Measurements from ENCODE around the gene KSR1. TPM values are rescaled to one million over a fixed set of nuclear protein-coding genes. Genes with fewer than 3 reads are reported as not detected.
"Not testable (repeated sequence)": the region's sequence is repeated elsewhere in the genome, so short reads cannot be mapped to it uniquely, and the experiment has no call there.

KSR1 gene
- total and polyA plus RNA-seq, 2 donors (not counting 1 experiment from before 2014, with no cell fraction given), result 5.3 to 10.1 TPM

DNA sequence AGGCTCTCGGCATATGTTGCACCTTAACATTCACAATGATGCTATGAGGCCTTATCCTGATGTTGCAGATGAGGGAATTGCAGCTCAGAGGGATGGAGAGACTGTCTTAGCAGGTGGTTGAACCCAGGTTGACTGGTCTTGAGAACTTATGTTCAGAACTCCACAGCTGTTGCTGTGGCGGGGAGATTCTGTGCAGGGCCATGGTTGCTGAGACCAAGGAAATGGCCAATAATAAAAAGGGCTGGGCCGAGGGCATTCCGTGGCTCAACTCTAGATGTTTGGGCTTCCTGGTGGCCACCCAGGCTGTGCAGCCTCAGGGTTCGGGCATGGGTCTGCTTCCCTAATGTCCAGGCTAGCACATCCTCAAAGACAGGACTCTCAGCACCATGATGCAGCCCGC lies 5.9 kb downstream of the KSR1 start:
- no peak overlapping the region for H2AFZ ChIP-seq (ENCODE audit: low read length)
- no peak for DNase-seq (ENCODE audit: low read depth in 2 of 2)
- TF ChIP-seq, protein P1, sequence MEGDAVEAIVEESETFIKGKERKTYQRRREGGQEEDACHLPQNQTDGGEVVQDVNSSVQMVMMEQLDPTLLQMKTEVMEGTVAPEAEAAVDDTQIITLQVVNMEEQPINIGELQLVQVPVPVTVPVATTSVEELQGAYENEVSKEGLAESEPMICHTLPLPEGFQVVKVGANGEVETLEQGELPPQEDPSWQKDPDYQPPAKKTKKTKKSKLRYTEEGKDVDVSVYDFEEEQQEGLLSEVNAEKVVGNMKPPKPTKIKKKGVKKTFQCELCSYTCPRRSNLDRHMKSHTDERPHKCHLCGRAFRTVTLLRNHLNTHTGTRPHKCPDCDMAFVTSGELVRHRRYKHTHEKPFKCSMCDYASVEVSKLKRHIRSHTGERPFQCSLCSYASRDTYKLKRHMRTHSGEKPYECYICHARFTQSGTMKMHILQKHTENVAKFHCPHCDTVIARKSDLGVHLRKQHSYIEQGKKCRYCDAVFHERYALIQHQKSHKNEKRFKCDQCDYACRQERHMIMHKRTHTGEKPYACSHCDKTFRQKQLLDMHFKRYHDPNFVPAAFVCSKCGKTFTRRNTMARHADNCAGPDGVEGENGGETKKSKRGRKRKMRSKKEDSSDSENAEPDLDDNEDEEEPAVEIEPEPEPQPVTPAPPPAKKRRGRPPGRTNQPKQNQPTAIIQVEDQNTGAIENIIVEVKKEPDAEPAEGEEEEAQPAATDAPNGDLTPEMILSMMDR (conservative IDR thresholded peaks at IDR 0.05 in 1 of 2, IDR thresholded peaks at IDR 0.05 in 1 of 2; ENCODE audit: low read depth in 1 of 2, low read length in 2 of 2), result no peak
- no peak for TF ChIP-seq EZH2 (IDR thresholded peaks at IDR 0.05; ENCODE audit: low read length, missing control alignments)
- H3K27me3 ChIP-seq (ENCODE audit: control insufficient read depth, insufficient read depth, low read length), result no peaks in the 10 kb centered on the region
- no peak overlapping the region for H3K27ac ChIP-seq (ENCODE audit: insufficient read depth, low read length)
- no peak overlapping the region for H3K9ac ChIP-seq (ENCODE audit: insufficient read depth, low read length)
- H4K20me1 ChIP-seq (ENCODE audit: control insufficient read depth, extremely low read depth, insufficient read depth, low read length), result no peaks in the 10 kb centered on the region
- no peak overlapping the region for H3K4me3 ChIP-seq (replicated peaks in 1 of 4; ENCODE audit: control extremely low read depth in 1 of 4, insufficient read depth in 1 of 4, low read depth in 3 of 4, low read length in 4 of 4)
- no peaks in the 10 kb centered on the region for H3K79me2 ChIP-seq (ENCODE audit: control insufficient read depth, insufficient read depth, low read length)
- no peaks in the 10 kb centered on the region for H3K9me3 ChIP-seq (ENCODE audit: control insufficient read depth, insufficient read depth, low read depth, low read length)
- H3K36me3 ChIP-seq (ENCODE audit: control insufficient read depth, insufficient read depth, low read length), result no peaks in the 10 kb centered on the region
- peaks cover 3% of the 10 kb centered on the region for H3K4me1 ChIP-seq (ENCODE audit: control insufficient read depth, extremely low read depth, insufficient read depth, low read length)
- H3K4me2 ChIP-seq (ENCODE audit: extremely low read depth, insufficient read depth, low read length), result no peak overlapping the region

GRCh38 chr17:27462714-27463113 lies 6.5 kb downstream of the KSR1 start:
- H3K4me2 ChIP-seq (ENCODE audit: extremely low read depth, insufficient read depth, low read length), result no peak overlapping the region
- DNase-seq (ENCODE audit: low read depth in 2 of 2), result no peak
- H2AFZ ChIP-seq (ENCODE audit: low read length), result no peak overlapping the region
- no peak for TF ChIP-seq EZH2 (IDR thresholded peaks at IDR 0.05; ENCODE audit: low read length, missing control alignments)
- TF ChIP-seq, protein P1 (conservative IDR thresholded peaks at IDR 0.05 in 1 of 2, IDR thresholded peaks at IDR 0.05 in 1 of 2; ENCODE audit: low read depth in 1 of 2, low read length in 2 of 2), result no peak
- no peak overlapping the region for H3K27ac ChIP-seq (ENCODE audit: insufficient read depth, low read length)
- H4K20me1 ChIP-seq (ENCODE audit: control insufficient read depth, extremely low read depth, insufficient read depth, low read length), result no peaks in the 10 kb centered on the region
- H3K9me3 ChIP-seq (ENCODE audit: control insufficient read depth, insufficient read depth, low read depth, low read length), result no peaks in the 10 kb centered on the region
- H3K4me3 ChIP-seq (replicated peaks in 1 of 4; ENCODE audit: control extremely low read depth in 1 of 4, insufficient read depth in 1 of 4, low read depth in 3 of 4, low read length in 4 of 4), result no peak overlapping the region
- H3K27me3 ChIP-seq (ENCODE audit: control insufficient read depth, insufficient read depth, low read length), result no peaks in the 10 kb centered on the region
- no peaks in the 10 kb centered on the region for H3K36me3 ChIP-seq (ENCODE audit: control insufficient read depth, insufficient read depth, low read length)
- no peak overlapping the region for H3K9ac ChIP-seq (ENCODE audit: insufficient read depth, low read length)
- no peaks in the 10 kb centered on the region for H3K79me2 ChIP-seq (ENCODE audit: control insufficient read depth, insufficient read depth, low read length)
- peaks cover 3% of the 10 kb centered on the region for H3K4me1 ChIP-seq (ENCODE audit: control insufficient read depth, extremely low read depth, insufficient read depth, low read length)

GRCh38 chr17:27463235-27463677 lies 7.0 kb downstream of the KSR1 start:
- no peaks in the 10 kb centered on the region for H4K20me1 ChIP-seq (ENCODE audit: control insufficient read depth, extremely low read depth, insufficient read depth, low read length)

GRCh38 chr17:27464019-27464418 lies 7.8 kb downstream of the KSR1 start:
- not testable (repeated sequence) for H3K79me2 ChIP-seq (ENCODE audit: control insufficient read depth, insufficient read depth, low read length); H3K4me2 ChIP-seq (ENCODE audit: extremely low read depth, insufficient read depth, low read length); H4K20me1 ChIP-seq (ENCODE audit: control insufficient read depth, extremely low read depth, insufficient read depth, low read length)

More at GRCh38 chr17:27463235-27463677, 7.0 kb downstream of the KSR1 start:
- peaks cover 3% of the 10 kb centered on the region for H3K4me1 ChIP-seq (ENCODE audit: control insufficient read depth, extremely low read depth, insufficient read depth, low read length)
- no peak overlapping the region for H3K4me3 ChIP-seq (replicated peaks in 1 of 4; ENCODE audit: control extremely low read depth in 1 of 4, insufficient read depth in 1 of 4, low read depth in 3 of 4, low read length in 4 of 4)
- no peaks in the 10 kb centered on the region for H3K27me3 ChIP-seq (ENCODE audit: control insufficient read depth, insufficient read depth, low read length)
- TF ChIP-seq, protein P1 (conservative IDR thresholded peaks at IDR 0.05 in 1 of 2, IDR thresholded peaks at IDR 0.05 in 1 of 2; ENCODE audit: low read depth in 1 of 2, low read length in 2 of 2), result no peak
- TF ChIP-seq EZH2 (IDR thresholded peaks at IDR 0.05; ENCODE audit: low read length, missing control alignments), result no peak
- H3K9me3 ChIP-seq (ENCODE audit: control insufficient read depth, insufficient read depth, low read depth, low read length), result no peaks in the 10 kb centered on the region
- H3K9ac ChIP-seq (ENCODE audit: insufficient read depth, low read length), result no peak overlapping the region
- H3K36me3 ChIP-seq (ENCODE audit: control insufficient read depth, insufficient read depth, low read length), result no peaks in the 10 kb centered on the region
- H3K27ac ChIP-seq (ENCODE audit: insufficient read depth, low read length), result no peak overlapping the region
- no peak overlapping the region for H2AFZ ChIP-seq (ENCODE audit: low read length)
- H3K4me2 ChIP-seq (ENCODE audit: extremely low read depth, insufficient read depth, low read length), result no peak overlapping the region
- no peaks in the 10 kb centered on the region for H3K79me2 ChIP-seq (ENCODE audit: control insufficient read depth, insufficient read depth, low read length)
- DNase-seq (ENCODE audit: low read depth in 2 of 2), result peak in 1 of 2 donors; percentile 71

More at GRCh38 chr17:27464019-27464418, 7.8 kb downstream of the KSR1 start:
- H3K27me3 ChIP-seq (ENCODE audit: control insufficient read depth, insufficient read depth, low read length); H3K4me3 ChIP-seq (replicated peaks in 1 of 4; ENCODE audit: control extremely low read depth in 1 of 4, insufficient read depth in 1 of 4, low read depth in 3 of 4, low read length in 4 of 4); H3K27ac ChIP-seq (ENCODE audit: insufficient read depth, low read length); H2AFZ ChIP-seq (ENCODE audit: low read length); H3K9ac ChIP-seq (ENCODE audit: insufficient read depth, low read length); H3K4me1 ChIP-seq (ENCODE audit: control insufficient read depth, extremely low read depth, insufficient read depth, low read length); H3K36me3 ChIP-seq (ENCODE audit: control insufficient read depth, insufficient read depth, low read length); DNase-seq (ENCODE audit: low read depth in 2 of 2); H3K9me3 ChIP-seq (ENCODE audit: control insufficient read depth, insufficient read depth, low read depth, low read length): not testable (repeated sequence)
